ENCODE measurements around the gene PDCD5. TPM values are rescaled to one million over a fixed set of nuclear protein-coding genes. Genes with fewer than 3 reads are reported as not detected.

Gene PDCD5
- total and polyA plus RNA-seq, 2 experiments from 2014 or later = 77.8 to 436 TPM

GRCh38 chr19:32614916-32615315, 33.9 kb downstream of the PDCD5 start (continued):
- TF ChIP-seq ZNF114 (CRISPR knock-in tag; IDR thresholded peaks at IDR 0.05) (no peak), ZNF462 (CRISPR knock-in tag; IDR thresholded peaks at IDR 0.05) (no peak), STAT1 (IDR thresholded peaks at IDR 0.05; ENCODE audit: unreplicated experiment) (no peak), EZH2 (IDR thresholded peaks at IDR 0.05; ENCODE audit: low read depth, unreplicated experiment) (no peak)

GRCh38 chr19:32615569-32615968, 34.6 kb downstream of the PDCD5 start:
- peaks cover 3% of the 10 kb centered on the region for H3K36me3 ChIP-seq (ENCODE audit: insufficient read depth)
- TF ChIP-seq CREB1 (CRISPR knock-in tag; IDR thresholded peaks at IDR 0.05; ENCODE audit: low read depth) (no peak), POLR2AphosphoS5 (IDR thresholded peaks at IDR 0.05; ENCODE audit: low read depth) (no peak), ZNF331 (CRISPR knock-in tag; IDR thresholded peaks at IDR 0.05; ENCODE audit: low read depth) (no peak), EZH2phosphoT487 (IDR thresholded peaks at IDR 0.05; ENCODE audit: unreplicated experiment) (no peak), ZNF462 (CRISPR knock-in tag; IDR thresholded peaks at IDR 0.05) (no peak), ZNF114 (CRISPR knock-in tag; IDR thresholded peaks at IDR 0.05) (no peak), EZH2 (IDR thresholded peaks at IDR 0.05; ENCODE audit: low read depth, unreplicated experiment) (no peak), NANOG (IDR thresholded peaks at IDR 0.05; ENCODE audit: borderline replicate concordance) (no peak)

More at GRCh38 chr19:32615569-32615968, 34.6 kb downstream of the PDCD5 start:
- H3K27me3 ChIP-seq (ENCODE audit: insufficient read depth) = no peaks in the 10 kb centered on the region
- H3F3A ChIP-seq (replicated peaks; ENCODE audit: low read depth) = no peaks in the 10 kb centered on the region
- H4K20me1 ChIP-seq (replicated peaks; ENCODE audit: insufficient read depth) = no peaks in the 10 kb centered on the region; the same call in 1 of the 2 replicates
- H3K4me3 ChIP-seq = no peak overlapping the region
- no peaks in the 10 kb centered on the region for H3K79me2 ChIP-seq (replicated peaks; ENCODE audit: insufficient read depth)
- no peak overlapping the region for H3K4me3 Mint-ChIP-seq
- no peak for ATAC-seq
- no peaks in the 10 kb centered on the region for H3K4me1 Mint-ChIP-seq
- no peaks in the 10 kb centered on the region for H3K4me1 ChIP-seq (ENCODE audit: insufficient read depth)
- H3K9me2 ChIP-seq (ENCODE audit: insufficient read depth) = no peaks in the 10 kb centered on the region
- H3K27ac Mint-ChIP-seq = no peak overlapping the region
- H3K27me3 Mint-ChIP-seq (ENCODE audit: insufficient read depth, low read depth, poor library complexity) = peaks cover 3% of the 10 kb centered on the region
- no peaks in the 10 kb centered on the region for H3K9me3 Mint-ChIP-seq
- peaks cover 62% of the 10 kb centered on the region for H3K36me3 Mint-ChIP-seq (ENCODE audit: low read depth)
- DNase-seq (ENCODE audit: low spot score) = no peak
- no peak overlapping the region for H3K4me2 ChIP-seq
- no peak overlapping the region for H3K27ac ChIP-seq (ENCODE audit: low read depth)
- H2AFZ ChIP-seq = no peak overlapping the region

Measured in GM23338 (cell line).